HEK293 (cell line): ENCODE results near the gene MAGI2.

Experiments used
- CTCF ChIA-PET: fragments of 350-600 bp; formaldehyde crosslinking; extraction: SDS; loops from one replicate; lab custom pipeline; 2021; ENCODE audit warnings: antibody characterized with exemption; lab: Yijun Ruan, JAX
- POLR2A ChIA-PET: fragments of 300-600 bp; formaldehyde crosslinking; extraction: SDS; loops from one replicate; lab custom pipeline; 2020; ENCODE audit warnings: antibody characterized with exemption, inconsistent platforms; lab: Yijun Ruan, JAX
- H3K27ac ChIP-seq: fragments of 200-500 bp; sonication (Bioruptor generic); 2 replicates; pipeline ENCODE4 v1.5.1; 2014; ENCODE audit warnings: low read depth, low read length, control low read depth, inconsistent platforms; ENCODE audit errors: extremely low read depth
- H3K36me3 ChIP-seq, 2 experiments: fragments of 200-500 bp in 1 of 2; sonication (Bioruptor generic) in 1 of 2; 1 replicate in 1 of 2; 2 replicates in 1 of 2; pipeline ENCODE4 v1.5.1; 2014 to 2017; ENCODE audit warnings: inconsistent platforms in 2 of 2, low read length in 2 of 2; ENCODE audit not compliant: control insufficient read depth in 2 of 2, insufficient read depth in 1 of 2
- H3K4me1 ChIP-seq: fragments of 200-500 bp; sonication (Bioruptor generic); 2 replicates; pipeline ENCODE4 v1.5.1; 2014; ENCODE audit warnings: mild to moderate bottlenecking, low read length, inconsistent platforms; ENCODE audit not compliant: control insufficient read depth, insufficient read depth
- H3K4me3 ChIP-seq: 2 replicates; pipeline ENCODE4 v1.5.1; 2011; ENCODE audit warnings: low read depth, mild to moderate bottlenecking, control low read depth, low read length, moderate library complexity
- H3K9me3 ChIP-seq: fragments of 200-500 bp; sonication (Bioruptor generic); 2 replicates; pipeline ENCODE4 v1.5.1; 2014; ENCODE audit warnings: low read depth, low read length, inconsistent platforms; ENCODE audit not compliant: control insufficient read depth, insufficient read depth
- BCL11B ChIP-seq: fragments of 450-650 bp; formaldehyde crosslinking; IDR thresholded peaks from 2 replicates; pipeline ENCODE4 v1.5.1; 2016; ENCODE audit warnings: low read depth, missing biosample characterization, missing genetic modification characterization
- FEZF1 ChIP-seq: fragments of 450-650 bp; formaldehyde crosslinking; IDR thresholded peaks from 2 replicates; pipeline ENCODE4 v1.5.1; 2016; ENCODE audit warnings: missing biosample characterization, missing genetic modification characterization
- GLI2 ChIP-seq: fragments of 450-650 bp; formaldehyde crosslinking; IDR thresholded peaks from 2 replicates; pipeline ENCODE4; 2017; ENCODE audit warnings: missing biosample characterization, missing genetic modification characterization, low read depth, borderline replicate concordance
- KLF9 ChIP-seq: fragments of 450-650 bp; formaldehyde crosslinking; IDR thresholded peaks from 2 replicates; pipeline ENCODE4 v1.5.1; 2016; ENCODE audit warnings: missing biosample characterization, missing genetic modification characterization, low read depth
- OSR2 ChIP-seq: fragments of 450-650 bp; formaldehyde crosslinking; IDR thresholded peaks from 2 replicates; pipeline ENCODE4 v1.5.1; 2016; ENCODE audit warnings: missing biosample characterization, missing genetic modification characterization
- ZNF223 ChIP-seq: fragments of 450-650 bp; formaldehyde crosslinking; IDR thresholded peaks from 2 replicates; pipeline ENCODE4 v1.5.1; 2016; ENCODE audit warnings: missing biosample characterization, missing genetic modification characterization
- ZNF292 ChIP-seq: fragments of 450-650 bp; formaldehyde crosslinking; IDR thresholded peaks from 2 replicates; pipeline ENCODE4 v1.5.1; 2016; ENCODE audit warnings: low read depth, missing biosample characterization, missing genetic modification characterization, borderline replicate concordance
- ZNF311 ChIP-seq: fragments of 450-650 bp; formaldehyde crosslinking; IDR thresholded peaks from 2 replicates; pipeline ENCODE4 v1.5.1; 2017; ENCODE audit warnings: missing biosample characterization, missing genetic modification characterization, borderline replicate concordance
- ZNF350 ChIP-seq: fragments of 450-650 bp; formaldehyde crosslinking; IDR thresholded peaks from 2 replicates; pipeline ENCODE4 v1.5.0; 2017; ENCODE audit warnings: missing biosample characterization, mild to moderate bottlenecking, missing genetic modification characterization
- ZNF510 ChIP-seq: fragments of 450-650 bp; formaldehyde crosslinking; IDR thresholded peaks from 2 replicates; pipeline ENCODE4 v1.5.1; 2018; ENCODE audit warnings: mild to moderate bottlenecking, missing genetic modification characterization, missing biosample characterization; ENCODE audit not compliant: insufficient replicate concordance
- ZNF600 ChIP-seq: fragments of 450-650 bp; formaldehyde crosslinking; IDR thresholded peaks from 2 replicates; pipeline ENCODE4 v1.5.1; 2016; ENCODE audit warnings: missing biosample characterization, missing genetic modification characterization
- ZNF629 ChIP-seq: fragments of 450-650 bp; formaldehyde crosslinking; IDR thresholded peaks from 2 replicates; pipeline ENCODE4 v1.5.1; 2017; ENCODE audit warnings: missing biosample characterization, missing genetic modification characterization
- TF ChIP-seq, protein P1 (sequence below): fragments of 450-650 bp; formaldehyde crosslinking; IDR thresholded peaks from 2 replicates; pipeline ENCODE4 v1.5.1; 2017; ENCODE audit warnings: missing biosample characterization, missing genetic modification characterization
- TF ChIP-seq, protein P2 (sequence below): fragments of 450-650 bp; IDR thresholded peaks from 2 replicates; pipeline ENCODE4 v1.5.1; 2018; ENCODE audit warnings: missing biosample characterization, mild to moderate bottlenecking, missing genetic modification characterization
- TF ChIP-seq, protein P3 (sequence below): fragments of 450-650 bp; formaldehyde crosslinking; IDR thresholded peaks from 2 replicates; pipeline ENCODE4 v1.5.1; 2016; ENCODE audit warnings: missing biosample characterization, missing genetic modification characterization
- TF ChIP-seq, protein P4 (sequence below): fragments of 450-650 bp; formaldehyde crosslinking; IDR thresholded peaks from 2 replicates; pipeline ENCODE4 v1.5.1; 2016; ENCODE audit warnings: missing biosample characterization, missing genetic modification characterization
- TF ChIP-seq, protein P5 (sequence below): fragments of 450-650 bp; formaldehyde crosslinking; IDR thresholded peaks from 2 replicates; pipeline ENCODE4 v1.5.1; 2016; ENCODE audit warnings: missing biosample characterization, missing genetic modification characterization
- TF ChIP-seq, protein P6 (sequence below): fragments of 450-650 bp; formaldehyde crosslinking; IDR thresholded peaks from 2 replicates; pipeline ENCODE4 v1.5.1; 2016; ENCODE audit warnings: missing biosample characterization, missing genetic modification characterization
- TF ChIP-seq, protein P7 (sequence below): fragments of 450-650 bp; formaldehyde crosslinking; conservative IDR thresholded peaks from 2 replicates; pipeline ENCODE4 v1.5.1; 2016; ENCODE audit warnings: low read depth, missing biosample characterization, missing genetic modification characterization

Gene MAGI2

DNA sequence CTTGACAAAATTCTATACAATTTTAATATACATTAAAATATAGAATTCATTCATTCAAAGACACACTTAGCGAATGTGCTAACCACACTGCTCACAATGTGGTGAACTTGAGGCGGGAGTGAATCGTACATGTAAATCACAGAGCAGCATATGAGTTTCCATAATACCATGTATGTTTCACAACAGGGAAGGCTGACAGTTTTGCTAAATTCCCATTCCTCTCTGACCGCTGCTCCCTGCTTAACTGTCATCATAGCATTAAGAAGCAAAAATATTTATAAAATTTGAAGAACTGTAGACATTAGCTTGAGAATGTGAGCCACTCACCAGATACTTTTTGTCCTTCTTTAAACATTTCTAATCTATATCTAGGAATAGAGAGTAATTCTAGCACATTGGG, 763.3 kb downstream of the MAGI2 start:
- no peaks in the 10 kb centered on the region for H3K4me1 ChIP-seq
- H3K4me3 ChIP-seq: no peak overlapping the region
- no peak overlapping the region for H3K27ac ChIP-seq
- no peaks in the 10 kb centered on the region for H3K9me3 ChIP-seq
- H3K36me3 ChIP-seq: no peaks in the 10 kb centered on the region
- ChIA-PET CTCF (interaction anchor here (0.6 kb wide), 1 partner anchor 12 kb away, joined by 3 read pairs; no protein-coding TSS in a partner anchor), POLR2A (no interaction called here)
- TF ChIP-seq ZNF629 (tag by site-specific recombination): no peak
- no peak for TF ChIP-seq ZNF350 (tag by site-specific recombination)
- TF ChIP-seq ZNF600 (tag by site-specific recombination): no peak
- TF ChIP-seq GLI2 (tag by site-specific recombination): no peak
- no peak for TF ChIP-seq ZNF292
- TF ChIP-seq, protein P1, sequence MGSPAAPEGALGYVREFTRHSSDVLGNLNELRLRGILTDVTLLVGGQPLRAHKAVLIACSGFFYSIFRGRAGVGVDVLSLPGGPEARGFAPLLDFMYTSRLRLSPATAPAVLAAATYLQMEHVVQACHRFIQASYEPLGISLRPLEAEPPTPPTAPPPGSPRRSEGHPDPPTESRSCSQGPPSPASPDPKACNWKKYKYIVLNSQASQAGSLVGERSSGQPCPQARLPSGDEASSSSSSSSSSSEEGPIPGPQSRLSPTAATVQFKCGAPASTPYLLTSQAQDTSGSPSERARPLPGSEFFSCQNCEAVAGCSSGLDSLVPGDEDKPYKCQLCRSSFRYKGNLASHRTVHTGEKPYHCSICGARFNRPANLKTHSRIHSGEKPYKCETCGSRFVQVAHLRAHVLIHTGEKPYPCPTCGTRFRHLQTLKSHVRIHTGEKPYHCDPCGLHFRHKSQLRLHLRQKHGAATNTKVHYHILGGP (tag by site-specific recombination): no peak
- TF ChIP-seq, protein P2, sequence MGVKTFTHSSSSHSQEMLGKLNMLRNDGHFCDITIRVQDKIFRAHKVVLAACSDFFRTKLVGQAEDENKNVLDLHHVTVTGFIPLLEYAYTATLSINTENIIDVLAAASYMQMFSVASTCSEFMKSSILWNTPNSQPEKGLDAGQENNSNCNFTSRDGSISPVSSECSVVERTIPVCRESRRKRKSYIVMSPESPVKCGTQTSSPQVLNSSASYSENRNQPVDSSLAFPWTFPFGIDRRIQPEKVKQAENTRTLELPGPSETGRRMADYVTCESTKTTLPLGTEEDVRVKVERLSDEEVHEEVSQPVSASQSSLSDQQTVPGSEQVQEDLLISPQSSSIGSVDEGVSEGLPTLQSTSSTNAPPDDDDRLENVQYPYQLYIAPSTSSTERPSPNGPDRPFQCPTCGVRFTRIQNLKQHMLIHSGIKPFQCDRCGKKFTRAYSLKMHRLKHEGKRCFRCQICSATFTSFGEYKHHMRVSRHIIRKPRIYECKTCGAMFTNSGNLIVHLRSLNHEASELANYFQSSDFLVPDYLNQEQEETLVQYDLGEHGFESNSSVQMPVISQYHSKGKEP (tag by site-specific recombination): no peak
- TF ChIP-seq, protein P3, sequence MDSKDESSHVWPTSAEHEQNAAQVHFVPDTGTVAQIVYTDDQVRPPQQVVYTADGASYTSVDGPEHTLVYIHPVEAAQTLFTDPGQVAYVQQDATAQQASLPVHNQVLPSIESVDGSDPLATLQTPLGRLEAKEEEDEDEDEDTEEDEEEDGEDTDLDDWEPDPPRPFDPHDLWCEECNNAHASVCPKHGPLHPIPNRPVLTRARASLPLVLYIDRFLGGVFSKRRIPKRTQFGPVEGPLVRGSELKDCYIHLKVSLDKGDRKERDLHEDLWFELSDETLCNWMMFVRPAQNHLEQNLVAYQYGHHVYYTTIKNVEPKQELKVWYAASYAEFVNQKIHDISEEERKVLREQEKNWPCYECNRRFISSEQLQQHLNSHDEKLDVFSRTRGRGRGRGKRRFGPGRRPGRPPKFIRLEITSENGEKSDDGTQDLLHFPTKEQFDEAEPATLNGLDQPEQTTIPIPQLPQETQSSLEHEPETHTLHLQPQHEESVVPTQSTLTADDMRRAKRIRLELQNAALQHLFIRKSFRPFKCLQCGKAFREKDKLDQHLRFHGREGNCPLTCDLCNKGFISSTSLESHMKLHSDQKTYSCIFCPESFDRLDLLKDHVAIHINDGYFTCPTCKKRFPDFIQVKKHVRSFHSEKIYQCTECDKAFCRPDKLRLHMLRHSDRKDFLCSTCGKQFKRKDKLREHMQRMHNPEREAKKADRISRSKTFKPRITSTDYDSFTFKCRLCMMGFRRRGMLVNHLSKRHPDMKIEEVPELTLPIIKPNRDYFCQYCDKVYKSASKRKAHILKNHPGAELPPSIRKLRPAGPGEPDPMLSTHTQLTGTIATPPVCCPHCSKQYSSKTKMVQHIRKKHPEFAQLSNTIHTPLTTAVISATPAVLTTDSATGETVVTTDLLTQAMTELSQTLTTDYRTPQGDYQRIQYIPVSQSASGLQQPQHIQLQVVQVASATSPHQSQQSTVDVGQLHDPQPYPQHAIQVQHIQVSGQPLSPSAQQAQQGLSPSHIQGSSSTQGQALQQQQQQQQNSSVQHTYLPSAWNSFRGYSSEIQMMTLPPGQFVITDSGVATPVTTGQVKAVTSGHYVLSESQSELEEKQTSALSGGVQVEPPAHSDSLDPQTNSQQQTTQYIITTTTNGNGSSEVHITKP (tag by site-specific recombination): no peak
- TF ChIP-seq, protein P4, sequence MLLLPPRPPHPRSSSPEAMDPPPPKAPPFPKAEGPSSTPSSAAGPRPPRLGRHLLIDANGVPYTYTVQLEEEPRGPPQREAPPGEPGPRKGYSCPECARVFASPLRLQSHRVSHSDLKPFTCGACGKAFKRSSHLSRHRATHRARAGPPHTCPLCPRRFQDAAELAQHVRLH (tag by site-specific recombination): no peak
- TF ChIP-seq, protein P5, sequence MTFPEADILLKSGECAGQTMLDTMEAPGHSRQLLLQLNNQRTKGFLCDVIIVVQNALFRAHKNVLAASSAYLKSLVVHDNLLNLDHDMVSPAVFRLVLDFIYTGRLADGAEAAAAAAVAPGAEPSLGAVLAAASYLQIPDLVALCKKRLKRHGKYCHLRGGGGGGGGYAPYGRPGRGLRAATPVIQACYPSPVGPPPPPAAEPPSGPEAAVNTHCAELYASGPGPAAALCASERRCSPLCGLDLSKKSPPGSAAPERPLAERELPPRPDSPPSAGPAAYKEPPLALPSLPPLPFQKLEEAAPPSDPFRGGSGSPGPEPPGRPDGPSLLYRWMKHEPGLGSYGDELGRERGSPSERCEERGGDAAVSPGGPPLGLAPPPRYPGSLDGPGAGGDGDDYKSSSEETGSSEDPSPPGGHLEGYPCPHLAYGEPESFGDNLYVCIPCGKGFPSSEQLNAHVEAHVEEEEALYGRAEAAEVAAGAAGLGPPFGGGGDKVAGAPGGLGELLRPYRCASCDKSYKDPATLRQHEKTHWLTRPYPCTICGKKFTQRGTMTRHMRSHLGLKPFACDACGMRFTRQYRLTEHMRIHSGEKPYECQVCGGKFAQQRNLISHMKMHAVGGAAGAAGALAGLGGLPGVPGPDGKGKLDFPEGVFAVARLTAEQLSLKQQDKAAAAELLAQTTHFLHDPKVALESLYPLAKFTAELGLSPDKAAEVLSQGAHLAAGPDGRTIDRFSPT (tag by site-specific recombination): no peak
- TF ChIP-seq KLF9: no peak
- TF ChIP-seq BCL11B (tag by site-specific recombination): no peak
- TF ChIP-seq ZNF223 (tag by site-specific recombination): no peak
- no peak for TF ChIP-seq OSR2 (tag by site-specific recombination)
- TF ChIP-seq, protein P6, sequence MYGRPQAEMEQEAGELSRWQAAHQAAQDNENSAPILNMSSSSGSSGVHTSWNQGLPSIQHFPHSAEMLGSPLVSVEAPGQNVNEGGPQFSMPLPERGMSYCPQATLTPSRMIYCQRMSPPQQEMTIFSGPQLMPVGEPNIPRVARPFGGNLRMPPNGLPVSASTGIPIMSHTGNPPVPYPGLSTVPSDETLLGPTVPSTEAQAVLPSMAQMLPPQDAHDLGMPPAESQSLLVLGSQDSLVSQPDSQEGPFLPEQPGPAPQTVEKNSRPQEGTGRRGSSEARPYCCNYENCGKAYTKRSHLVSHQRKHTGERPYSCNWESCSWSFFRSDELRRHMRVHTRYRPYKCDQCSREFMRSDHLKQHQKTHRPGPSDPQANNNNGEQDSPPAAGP (tag by site-specific recombination): no peak
- TF ChIP-seq ZNF510: no peak
- TF ChIP-seq, protein P7, sequence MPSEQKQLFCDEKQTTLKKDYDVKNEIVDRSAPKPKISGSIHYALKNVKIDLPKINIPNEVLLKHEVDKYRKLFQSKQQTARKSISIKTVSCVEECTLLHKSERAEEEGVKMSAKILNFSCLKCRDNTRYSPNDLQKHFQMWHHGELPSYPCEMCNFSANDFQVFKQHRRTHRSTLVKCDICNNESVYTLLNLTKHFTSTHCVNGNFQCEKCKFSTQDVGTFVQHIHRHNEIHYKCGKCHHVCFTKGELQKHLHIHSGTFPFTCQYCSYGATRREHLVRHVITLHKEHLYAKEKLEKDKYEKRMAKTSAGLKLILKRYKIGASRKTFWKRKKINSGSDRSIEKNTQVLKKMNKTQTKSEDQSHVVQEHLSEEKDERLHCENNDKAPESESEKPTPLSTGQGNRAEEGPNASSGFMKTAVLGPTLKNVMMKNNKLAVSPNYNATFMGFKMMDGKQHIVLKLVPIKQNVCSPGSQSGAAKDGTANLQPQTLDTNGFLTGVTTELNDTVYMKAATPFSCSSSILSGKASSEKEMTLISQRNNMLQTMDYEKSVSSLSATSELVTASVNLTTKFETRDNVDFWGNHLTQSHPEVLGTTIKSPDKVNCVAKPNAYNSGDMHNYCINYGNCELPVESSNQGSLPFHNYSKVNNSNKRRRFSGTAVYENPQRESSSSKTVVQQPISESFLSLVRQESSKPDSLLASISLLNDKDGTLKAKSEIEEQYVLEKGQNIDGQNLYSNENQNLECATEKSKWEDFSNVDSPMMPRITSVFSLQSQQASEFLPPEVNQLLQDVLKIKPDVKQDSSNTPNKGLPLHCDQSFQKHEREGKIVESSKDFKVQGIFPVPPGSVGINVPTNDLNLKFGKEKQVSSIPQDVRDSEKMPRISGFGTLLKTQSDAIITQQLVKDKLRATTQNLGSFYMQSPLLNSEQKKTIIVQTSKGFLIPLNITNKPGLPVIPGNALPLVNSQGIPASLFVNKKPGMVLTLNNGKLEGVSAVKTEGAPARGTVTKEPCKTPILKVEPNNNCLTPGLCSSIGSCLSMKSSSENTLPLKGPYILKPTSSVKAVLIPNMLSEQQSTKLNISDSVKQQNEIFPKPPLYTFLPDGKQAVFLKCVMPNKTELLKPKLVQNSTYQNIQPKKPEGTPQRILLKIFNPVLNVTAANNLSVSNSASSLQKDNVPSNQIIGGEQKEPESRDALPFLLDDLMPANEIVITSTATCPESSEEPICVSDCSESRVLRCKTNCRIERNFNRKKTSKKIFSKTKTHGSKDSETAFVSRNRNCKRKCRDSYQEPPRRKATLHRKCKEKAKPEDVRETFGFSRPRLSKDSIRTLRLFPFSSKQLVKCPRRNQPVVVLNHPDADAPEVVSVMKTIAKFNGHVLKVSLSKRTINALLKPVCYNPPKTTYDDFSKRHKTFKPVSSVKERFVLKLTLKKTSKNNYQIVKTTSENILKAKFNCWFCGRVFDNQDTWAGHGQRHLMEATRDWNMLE (tag by site-specific recombination): no peak
- no peak for TF ChIP-seq ZNF311
- no peak for TF ChIP-seq FEZF1
